ENCODE data around the gene GABRG2. TPM values are rescaled to one million over a fixed set of nuclear protein-coding genes. Genes with fewer than 3 reads are reported as not detected.
"Not testable (repeated sequence)": the region's sequence is repeated elsewhere in the genome, so short reads cannot be mapped to it uniquely, and the experiment has no call there.

GABRG2 gene
- not detected for total RNA-seq

DNA sequence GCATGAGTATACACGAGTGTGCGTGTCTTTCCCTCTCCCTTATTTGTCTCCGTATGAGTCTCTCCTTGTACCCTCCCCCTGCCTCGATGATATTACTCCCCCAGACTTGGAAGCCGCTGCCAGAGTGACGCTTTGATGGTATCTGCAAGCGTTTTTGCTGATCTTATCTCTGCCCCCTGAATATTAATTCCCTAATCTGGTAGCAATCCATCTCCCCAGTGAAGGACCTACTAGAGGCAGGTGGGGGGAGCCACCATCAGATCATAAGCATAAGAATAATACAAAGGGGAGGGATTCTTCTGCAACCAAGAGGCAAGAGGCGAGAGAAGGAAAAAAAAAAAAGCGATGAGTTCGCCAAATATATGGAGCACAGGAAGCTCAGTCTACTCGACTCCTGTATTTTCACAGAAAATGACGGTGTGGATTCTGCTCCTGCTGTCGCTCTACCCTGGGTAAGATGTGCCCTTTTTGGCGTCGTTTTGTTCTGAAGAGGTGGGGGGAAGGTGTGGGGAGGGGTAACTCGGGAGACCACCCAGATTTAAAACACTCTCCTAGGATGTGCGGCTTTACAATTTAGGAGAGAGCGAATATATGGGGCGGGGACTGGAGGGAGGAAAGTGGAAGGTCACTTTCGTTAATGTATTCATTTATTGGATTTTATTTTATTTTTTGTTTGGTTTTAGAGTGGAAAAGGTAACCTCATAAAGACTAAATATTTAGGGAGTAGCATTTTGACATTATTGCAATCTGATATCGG is at the start of gene GABRG2:
Gene GABRG2, plus strand, starts transcription at position 119 of the 757 bp plus-strand sequence. Its CDS starts 227 bp downstream, at position 346.
- Histone ChIP-seq H3K27me3 (no peaks in the 10 kb centered on the region), H3K9me3 (no peaks in the 10 kb centered on the region), H3K27ac (no peak within 1 kb of the TSS), H3K36me3 (no peaks in the 10 kb centered on the region), H3K4me1 (no peaks in the 10 kb centered on the region), H3K4me3 (no peak within 1 kb of the TSS)
- no peak for DNase-seq (ENCODE audit: low spot score)
- TF ChIP-seq, protein P1, sequence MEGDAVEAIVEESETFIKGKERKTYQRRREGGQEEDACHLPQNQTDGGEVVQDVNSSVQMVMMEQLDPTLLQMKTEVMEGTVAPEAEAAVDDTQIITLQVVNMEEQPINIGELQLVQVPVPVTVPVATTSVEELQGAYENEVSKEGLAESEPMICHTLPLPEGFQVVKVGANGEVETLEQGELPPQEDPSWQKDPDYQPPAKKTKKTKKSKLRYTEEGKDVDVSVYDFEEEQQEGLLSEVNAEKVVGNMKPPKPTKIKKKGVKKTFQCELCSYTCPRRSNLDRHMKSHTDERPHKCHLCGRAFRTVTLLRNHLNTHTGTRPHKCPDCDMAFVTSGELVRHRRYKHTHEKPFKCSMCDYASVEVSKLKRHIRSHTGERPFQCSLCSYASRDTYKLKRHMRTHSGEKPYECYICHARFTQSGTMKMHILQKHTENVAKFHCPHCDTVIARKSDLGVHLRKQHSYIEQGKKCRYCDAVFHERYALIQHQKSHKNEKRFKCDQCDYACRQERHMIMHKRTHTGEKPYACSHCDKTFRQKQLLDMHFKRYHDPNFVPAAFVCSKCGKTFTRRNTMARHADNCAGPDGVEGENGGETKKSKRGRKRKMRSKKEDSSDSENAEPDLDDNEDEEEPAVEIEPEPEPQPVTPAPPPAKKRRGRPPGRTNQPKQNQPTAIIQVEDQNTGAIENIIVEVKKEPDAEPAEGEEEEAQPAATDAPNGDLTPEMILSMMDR (IDR thresholded peaks at IDR 0.05) = no peak

DNA sequence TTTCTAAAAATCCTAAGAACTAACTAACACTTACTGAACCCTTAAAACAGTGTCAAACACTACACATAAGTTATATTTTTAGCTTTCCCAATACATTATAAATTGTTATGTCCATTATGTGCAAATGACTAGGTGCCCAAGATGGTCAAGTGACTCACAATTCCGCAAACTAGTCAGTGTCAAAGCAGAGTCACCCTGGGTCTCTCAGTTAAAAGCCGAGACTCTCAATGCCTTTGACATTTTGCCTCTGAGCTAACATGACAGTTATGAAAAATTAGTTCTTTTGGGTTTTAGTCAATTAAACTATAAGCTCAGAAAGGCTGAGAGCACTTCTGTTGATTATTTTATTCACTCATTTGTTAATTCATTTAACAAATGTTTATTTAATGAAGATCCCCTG is 42.3 kb upstream of the GABRG2 start:
- no peaks in the 10 kb centered on the region for H3K27me3 ChIP-seq
- no peaks in the 10 kb centered on the region for H3K4me1 ChIP-seq
- H3K27ac ChIP-seq = no peak overlapping the region
- H3K36me3 ChIP-seq = no peaks in the 10 kb centered on the region
- H3K9me3 ChIP-seq = peaks cover 0 to 6% of the 10 kb centered on the region in 2 donors
- H3K4me3 ChIP-seq = no peak overlapping the region
- no peak for DNase-seq (ENCODE audit: low spot score)
- TF ChIP-seq, protein P1 (IDR thresholded peaks at IDR 0.05) = no peak

DNA sequence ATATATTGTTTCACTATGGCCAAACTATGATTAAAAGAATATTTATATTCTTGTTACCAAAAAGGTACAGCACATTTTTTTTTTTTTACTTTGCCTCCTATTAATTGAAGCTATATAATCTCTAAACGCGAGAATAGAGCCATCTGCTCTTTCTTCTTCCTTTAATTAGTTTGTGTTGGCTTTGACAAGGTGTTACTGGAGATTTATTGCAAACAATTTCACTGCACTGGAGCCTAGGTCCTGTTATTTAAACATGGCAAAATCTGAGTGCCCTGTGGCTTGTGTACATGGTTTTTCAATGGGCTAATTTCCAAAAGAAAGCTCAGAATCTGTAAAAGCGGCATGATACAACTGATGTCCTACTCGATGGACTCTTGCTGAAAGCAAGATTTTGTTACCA is 40.8 kb upstream of the GABRG2 start:
- Histone ChIP-seq H3K36me3 (no peaks in the 10 kb centered on the region), H3K27me3 (no peaks in the 10 kb centered on the region), H3K4me3 (no peak overlapping the region), H3K27ac (no peak overlapping the region), H3K4me1 (no peaks in the 10 kb centered on the region), H3K9me3 (peaks cover 0 to 6% of the 10 kb centered on the region in 2 donors)
- DNase-seq (ENCODE audit: low spot score) = no peak
- TF ChIP-seq, protein P1 (IDR thresholded peaks at IDR 0.05) = no peak

DNA sequence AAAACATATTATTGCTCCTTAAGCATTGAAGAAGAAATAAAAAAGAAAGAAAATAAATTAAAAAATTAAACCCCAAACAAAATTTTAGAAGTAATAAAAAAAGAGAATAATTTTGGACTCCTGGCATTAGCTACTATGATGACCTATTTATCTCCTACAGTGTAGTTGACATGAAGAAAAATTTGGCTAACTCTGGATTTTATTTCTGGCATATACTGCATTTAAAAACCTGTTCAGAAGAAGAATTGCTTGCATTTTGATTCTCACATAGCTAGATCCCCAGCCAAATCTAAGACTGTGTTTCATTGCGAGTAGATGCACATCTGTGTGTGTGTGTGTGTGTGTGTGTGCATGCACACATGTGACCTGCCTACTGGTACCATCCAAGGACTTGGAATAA is 30.1 kb upstream of the GABRG2 start:
- Histone ChIP-seq H3K27me3 (no peaks in the 10 kb centered on the region), H3K9me3 (no peaks in the 10 kb centered on the region), H3K27ac (no peak overlapping the region), H3K4me3 (no peak overlapping the region), H3K36me3 (no peaks in the 10 kb centered on the region), H3K4me1 (no peaks in the 10 kb centered on the region)
- TF ChIP-seq, protein P1 (IDR thresholded peaks at IDR 0.05) = no peak
- no peak for DNase-seq (ENCODE audit: low spot score)

DNA sequence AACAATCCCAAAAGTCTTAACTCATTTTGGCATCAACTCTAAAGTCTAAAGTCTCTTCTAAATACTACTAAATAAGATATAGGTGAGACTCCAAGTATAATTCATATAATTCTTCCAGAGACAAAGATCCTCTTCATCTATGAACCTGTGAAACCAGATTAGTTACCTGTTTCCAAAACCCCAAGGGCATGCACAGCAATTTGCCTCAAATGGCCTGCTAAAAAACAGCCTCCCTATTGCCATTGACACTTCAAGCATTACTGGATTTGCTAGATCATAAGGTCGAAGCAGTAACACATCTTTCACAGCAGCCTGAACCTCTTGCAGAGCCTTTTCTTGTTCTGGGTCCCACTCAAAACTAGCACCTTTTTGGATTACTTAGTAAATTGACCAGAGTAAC is 20.3 kb upstream of the GABRG2 start:
- Histone ChIP-seq H3K4me1 (no peaks in the 10 kb centered on the region), H3K4me3 (no peak overlapping the region), H3K27ac (no peak overlapping the region), H3K9me3 (no peaks in the 10 kb centered on the region), H3K36me3 (no peaks in the 10 kb centered on the region), H3K27me3 (no peaks in the 10 kb centered on the region)
- TF ChIP-seq, protein P1 (IDR thresholded peaks at IDR 0.05) = no peak
- no peak for DNase-seq (ENCODE audit: low spot score)

DNA sequence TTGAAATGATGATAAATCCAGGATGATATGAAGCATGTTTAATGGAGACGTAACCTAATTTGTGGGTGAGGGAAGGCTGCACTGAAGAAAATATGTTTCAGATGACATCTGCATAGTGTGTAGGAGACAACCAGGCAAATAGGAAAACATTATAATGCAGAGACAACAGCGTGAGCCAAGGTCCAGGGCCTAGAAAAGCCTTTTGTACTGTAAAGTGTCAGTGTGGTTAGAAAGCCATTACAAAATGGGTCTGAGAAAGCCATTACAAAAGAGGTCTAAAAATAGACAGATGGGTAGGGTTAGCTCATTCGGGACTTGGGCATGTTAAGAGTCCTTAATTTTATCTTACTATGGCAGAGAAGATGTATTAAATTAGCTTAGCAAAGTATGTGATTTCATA is 14.9 kb upstream of the GABRG2 start:
- Histone ChIP-seq H3K36me3 (no peaks in the 10 kb centered on the region), H3K9me3 (no peaks in the 10 kb centered on the region), H3K27ac (no peak overlapping the region), H3K27me3 (no peaks in the 10 kb centered on the region), H3K4me1 (no peaks in the 10 kb centered on the region), H3K4me3 (no peak overlapping the region)
- TF ChIP-seq, protein P1 (IDR thresholded peaks at IDR 0.05) = no peak
- DNase-seq (ENCODE audit: low spot score) = no peak

DNA sequence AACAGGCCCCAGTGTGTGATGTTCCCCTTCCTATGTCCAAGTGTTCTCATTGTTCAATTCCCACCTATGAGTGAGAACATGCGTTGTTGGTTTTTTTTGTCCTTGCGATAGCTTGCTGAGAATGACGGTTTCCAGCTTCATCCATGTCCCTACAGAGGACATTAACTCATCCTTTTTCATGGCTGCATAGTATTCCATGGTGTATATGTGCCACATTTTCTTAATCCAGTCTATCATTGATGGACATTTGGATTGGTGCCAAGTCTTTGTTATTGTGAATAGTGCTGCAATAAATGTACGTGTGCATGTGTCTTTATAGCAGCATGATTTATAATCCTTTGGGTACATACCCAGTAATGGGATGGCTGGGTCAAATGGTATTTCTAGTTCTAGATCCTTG is 12.5 kb upstream of the GABRG2 start:
- not testable (repeated sequence) for H3K27me3 ChIP-seq; H3K27ac ChIP-seq; H3K9me3 ChIP-seq; H3K36me3 ChIP-seq; H3K4me3 ChIP-seq; H3K4me1 ChIP-seq; DNase-seq (ENCODE audit: low spot score)
